Neural cell (in vitro differentiated cells): ENCODE results near the gene USP31.

Source experiments
- CTCF ChIP-seq: fragments of 450-650 bp; IDR thresholded peaks from 2 replicates; pipeline ENCODE4 v1.5.1; 2014; ENCODE audit warnings: antibody characterized with exemption, mild to moderate bottlenecking, moderate library complexity; ENCODE audit not compliant: poor library complexity, severe bottlenecking
- EP300 ChIP-seq: fragments of 450-650 bp; conservative IDR thresholded peaks from 2 replicates; pipeline ENCODE4 v1.6.1; 2014; ENCODE audit warnings: antibody characterized with exemption, mild to moderate bottlenecking, moderate library complexity; ENCODE audit not compliant: poor library complexity, severe bottlenecking
- EZH2 ChIP-seq: fragments of 200-600, 300-800 bp; shearing (Covaris generic), sonication (generic); IDR thresholded peaks from 2 replicates; pipeline ENCODE4 v1.6.1; 2014; ENCODE audit warnings: antibody characterized with exemption, low read length, borderline replicate concordance, mild to moderate bottlenecking; ENCODE audit not compliant: insufficient read depth, poor library complexity, severe bottlenecking
- POLR2AphosphoS5 ChIP-seq: IDR thresholded peaks from 2 replicates; pipeline ENCODE4 v1.6.1; 2012
- RAD21 ChIP-seq: fragments of 450-650 bp; conservative IDR thresholded peaks from 2 replicates; pipeline ENCODE4 v1.6.1; 2014; ENCODE audit warnings: antibody characterized with exemption, mild to moderate bottlenecking, moderate library complexity
- SMC3 ChIP-seq: fragments of 450-650 bp; conservative IDR thresholded peaks from 2 replicates; pipeline ENCODE4 v1.6.1; 2014; ENCODE audit warnings: antibody characterized with exemption, mild to moderate bottlenecking, moderate library complexity; ENCODE audit not compliant: poor library complexity
- TAF1 ChIP-seq: IDR thresholded peaks from 2 replicates; pipeline ENCODE4 v1.6.1; 2012; ENCODE audit warnings: low read depth

DNA sequence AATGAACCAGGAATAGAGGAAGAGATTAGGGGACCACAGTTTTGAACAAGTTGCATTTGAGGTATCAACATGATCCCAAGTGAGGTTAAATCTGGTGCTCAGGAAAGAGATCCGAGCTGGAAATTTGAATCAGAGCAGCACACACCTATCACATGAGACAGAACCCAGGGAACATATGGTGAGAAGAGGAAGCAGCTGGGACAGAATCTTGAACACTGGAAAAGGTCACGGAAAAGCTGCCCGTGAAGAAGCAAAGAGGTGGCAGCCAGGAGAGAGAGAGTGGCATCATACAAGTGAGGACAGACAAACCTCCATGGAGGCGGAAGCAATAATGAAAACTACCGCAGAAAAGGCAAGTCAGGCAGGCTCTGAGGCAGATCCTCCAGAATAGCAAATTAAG is 36.1 kb downstream of the USP31 start:
- TF ChIP-seq RAD21 (no peak), CTCF (no peak), POLR2AphosphoS5 (no peak), EP300 (no peak), EZH2 (no peak), TAF1 (no peak), SMC3 (no peak)
